GM04503 (cell line): ENCODE results near the gene CFAP141.
A peak's percentile ranks its signal among the peaks of the same experiment; 100 is the strongest.
"Not testable (repeated sequence)": the region's sequence is repeated elsewhere in the genome, so short reads cannot be mapped to it uniquely, and the experiment has no call there.

Source experiments
- DNase-seq: peaks from one replicate; pipeline ENCODE4 v3.0.0-alpha.2; 2012; ENCODE audit warnings: low read depth

The CFAP141 gene

DNA sequence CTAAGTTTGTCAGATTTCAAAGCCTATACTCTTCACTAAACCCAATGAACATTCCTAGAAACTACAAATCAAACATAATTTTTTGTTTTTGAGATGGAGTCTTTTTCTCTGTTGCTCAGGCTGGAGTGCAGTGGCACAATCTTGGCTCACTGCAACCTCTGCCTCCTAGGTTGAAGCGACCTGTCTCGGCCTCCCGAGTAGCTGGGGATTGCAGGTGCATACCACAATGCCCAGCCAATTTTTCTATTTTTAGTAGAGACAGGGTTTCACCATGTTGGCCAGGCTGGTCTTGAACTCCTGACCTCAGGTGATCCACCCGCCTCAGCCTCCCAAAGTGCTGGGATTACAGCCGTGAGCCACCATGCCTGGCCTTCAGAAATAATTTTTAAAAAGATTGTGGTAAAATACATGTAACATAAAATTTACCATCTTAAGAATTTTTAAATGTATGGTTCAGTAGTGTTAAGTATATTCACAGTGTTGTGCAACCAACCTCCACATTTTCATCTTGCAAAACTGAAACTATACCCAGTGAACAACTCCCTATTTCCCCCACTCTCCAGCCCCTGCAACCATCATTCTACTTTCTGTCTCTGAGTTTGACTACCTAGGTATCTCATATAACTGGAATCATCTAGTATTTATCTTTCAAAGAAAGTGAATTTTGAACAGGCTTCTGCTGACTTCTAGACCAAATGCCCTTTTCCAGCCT lies 2.7 kb upstream of the CFAP141 start:
- no peak for DNase-seq

DNA sequence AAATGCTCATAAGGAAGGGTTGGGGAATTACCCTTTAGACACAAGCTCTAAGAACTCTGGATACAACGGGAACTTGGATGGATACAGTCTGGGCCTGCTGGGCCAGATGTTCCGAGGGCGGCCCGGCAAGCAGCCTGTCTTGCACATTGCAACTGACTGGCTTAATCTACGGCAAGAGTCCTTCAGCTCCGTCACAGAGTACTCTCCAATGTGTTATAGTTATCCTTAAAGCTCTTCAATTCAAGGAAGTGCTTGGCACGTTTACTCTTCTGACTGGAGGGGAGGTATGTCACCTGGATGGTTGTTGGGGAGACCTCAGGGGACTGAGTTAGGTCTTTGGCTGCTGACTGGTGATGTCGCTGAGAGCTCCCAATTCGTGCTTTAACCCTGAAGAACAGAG lies 1.1 kb upstream of the CFAP141 start:
- no peak for DNase-seq

DNA sequence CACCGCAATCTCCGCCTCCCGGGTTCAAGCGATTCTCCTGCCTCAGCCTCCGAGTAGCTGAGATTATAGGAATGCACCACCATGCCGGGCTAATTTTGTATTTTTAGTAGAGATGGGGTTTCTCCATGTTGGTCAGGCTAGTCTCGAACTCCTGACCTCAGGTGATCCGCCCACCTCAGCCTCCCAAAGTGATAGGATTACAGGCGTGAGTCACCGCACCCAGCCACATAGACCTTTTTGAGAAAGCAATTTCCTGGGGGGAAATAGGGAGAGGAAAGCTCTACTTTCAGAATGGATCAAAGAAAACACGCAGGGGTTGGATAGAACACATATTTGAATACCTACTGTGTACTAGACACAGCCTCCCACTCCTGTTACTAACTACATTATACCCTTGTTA lies 355 bp downstream of the CFAP141 start:
- not testable (repeated sequence) for DNase-seq

DNA sequence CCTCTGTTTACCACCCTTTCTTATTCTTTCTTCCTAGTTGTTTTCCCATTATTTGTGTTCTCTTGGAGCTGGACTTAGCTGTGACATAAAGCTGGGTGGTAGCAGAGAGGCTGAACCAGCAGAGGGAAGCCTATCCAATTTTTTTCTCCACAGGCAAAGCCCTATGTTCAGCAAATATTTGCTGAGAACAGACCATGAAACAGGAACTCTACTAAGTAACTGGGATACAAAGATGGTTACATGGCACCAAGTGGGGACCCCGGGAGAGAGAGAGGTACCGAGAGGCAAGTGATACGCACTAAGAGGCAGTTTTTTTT lies 6.6 kb downstream of the CFAP141 start:
- no peak for DNase-seq

DNA sequence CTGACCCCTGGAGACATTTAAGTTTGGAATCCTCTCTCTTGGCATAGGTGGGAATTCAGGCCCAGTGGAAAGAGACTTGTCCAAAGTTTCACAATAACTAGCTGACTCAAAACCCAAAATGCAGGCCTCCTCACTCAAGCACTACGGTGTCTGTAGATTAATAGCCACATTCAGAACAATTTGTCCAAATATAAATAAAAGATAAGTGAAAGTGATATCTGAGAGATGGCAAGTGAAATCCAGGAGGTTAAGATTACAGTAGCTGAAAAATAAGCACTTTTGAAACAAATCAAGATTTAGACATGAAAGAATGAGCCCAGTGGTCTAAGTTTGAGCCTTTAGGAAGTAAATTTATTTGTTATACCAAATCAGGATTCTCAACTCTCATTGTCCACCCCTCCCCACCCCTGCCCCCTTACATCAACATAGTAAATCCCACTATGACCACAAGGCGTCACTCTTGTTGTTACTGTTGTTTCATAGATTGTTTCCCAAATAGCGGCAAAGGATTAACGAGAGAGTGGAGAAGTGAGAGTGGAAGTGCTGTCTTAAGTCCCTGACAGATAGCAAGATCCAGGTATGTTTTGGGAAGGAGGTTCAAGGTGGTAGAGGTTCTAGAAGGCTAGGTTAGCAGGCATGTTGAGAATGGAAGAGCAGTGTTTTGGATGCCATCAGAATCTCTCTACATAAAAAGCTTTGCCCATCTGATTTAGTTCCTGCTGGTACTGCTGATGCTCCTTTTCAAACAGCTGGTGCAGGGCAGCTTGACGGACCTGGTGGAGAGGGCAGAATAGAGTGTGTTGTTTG lies 7.2 kb downstream of the CFAP141 start:
- no peak for DNase-seq

DNA sequence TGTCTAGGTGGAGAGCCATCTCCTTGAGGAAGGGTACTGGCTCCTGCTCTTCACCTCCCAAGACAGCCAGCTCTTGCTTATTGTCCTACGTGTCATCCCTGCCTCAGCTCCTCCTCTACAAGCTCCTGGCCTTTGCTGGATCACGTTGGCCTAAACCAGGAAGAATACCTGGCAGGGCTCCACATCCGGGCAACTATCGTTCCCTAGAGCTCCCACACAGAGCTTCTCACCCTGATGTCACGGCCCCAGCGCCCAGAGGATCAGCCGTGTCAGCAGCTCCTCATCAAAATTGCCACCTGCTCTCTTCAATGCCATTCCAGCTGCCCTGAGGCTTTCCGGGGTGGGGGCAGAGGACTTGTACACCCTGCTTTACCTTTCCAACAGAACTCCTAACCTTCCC lies 12.3 kb downstream of the CFAP141 start:
- no peak for DNase-seq

DNA sequence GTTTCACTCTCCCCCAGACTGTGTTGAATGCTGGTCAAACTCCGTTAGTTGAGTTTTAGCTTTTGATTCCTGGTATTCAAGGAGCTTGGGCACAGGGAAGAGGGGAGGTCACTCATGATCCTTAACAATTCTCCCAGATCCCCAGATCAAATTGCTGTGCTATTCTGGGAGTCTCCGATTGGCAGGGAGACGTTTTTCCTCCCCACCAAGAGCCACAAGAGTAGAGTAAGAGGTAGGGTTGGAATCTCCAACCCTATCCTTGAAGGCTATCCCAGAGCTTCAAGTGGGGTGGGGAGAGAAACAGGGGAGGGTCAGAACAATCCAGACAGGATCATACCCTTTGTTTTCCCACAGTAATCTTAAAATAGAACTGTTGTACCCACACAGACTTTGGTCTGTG lies 13.7 kb downstream of the CFAP141 start:
- no peak for DNase-seq

DNA sequence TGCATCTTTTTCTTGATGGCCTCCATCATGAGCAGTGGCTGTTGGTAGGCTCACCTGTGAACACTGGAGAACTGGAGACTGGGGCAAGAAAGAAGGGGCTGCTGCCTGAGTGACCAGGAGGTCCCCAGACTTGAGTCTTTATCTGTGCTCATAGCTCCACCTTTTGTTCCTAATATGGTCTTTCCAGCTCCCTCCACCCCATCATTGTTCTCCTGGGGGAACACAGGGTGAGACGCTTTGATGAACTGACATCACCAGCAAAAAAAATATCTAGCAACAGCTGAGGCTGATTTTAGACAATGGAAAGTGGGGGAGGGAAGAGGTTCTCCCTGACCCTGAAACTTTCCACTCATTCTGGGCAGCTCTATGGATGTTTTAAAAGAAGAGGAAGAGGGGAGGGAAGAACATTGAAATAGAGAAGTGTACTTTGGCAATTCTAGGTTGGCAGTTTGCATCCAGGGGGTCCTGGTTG lies 14.1 kb downstream of the CFAP141 start, which contains the start of gene TPM3:
Gene TPM3 (minus strand): TSS at position 111 of the 472 bp plus-strand sequence. CDS start 82 bp downstream, at position 29.
- no peak for DNase-seq

DNA sequence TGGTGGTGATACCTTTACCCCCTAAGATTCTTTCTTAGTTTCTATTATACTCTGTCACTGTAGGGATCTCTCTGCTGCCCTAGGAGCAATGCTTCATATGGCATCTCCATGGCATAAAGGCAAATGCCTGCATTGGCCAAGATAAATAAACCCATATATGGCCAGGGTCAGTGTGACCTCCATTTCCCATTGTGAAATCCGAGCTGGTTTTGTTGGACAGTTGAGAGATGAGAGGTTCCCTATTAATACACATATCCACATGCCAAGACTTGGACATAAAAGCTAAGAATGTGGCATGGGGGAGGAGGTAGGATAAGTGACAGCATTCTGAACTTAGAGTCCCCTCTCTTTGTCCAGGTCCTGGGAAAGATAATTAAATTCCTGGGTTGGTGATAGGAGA lies 15.6 kb downstream of the CFAP141 start:
- no peak for DNase-seq

DNA sequence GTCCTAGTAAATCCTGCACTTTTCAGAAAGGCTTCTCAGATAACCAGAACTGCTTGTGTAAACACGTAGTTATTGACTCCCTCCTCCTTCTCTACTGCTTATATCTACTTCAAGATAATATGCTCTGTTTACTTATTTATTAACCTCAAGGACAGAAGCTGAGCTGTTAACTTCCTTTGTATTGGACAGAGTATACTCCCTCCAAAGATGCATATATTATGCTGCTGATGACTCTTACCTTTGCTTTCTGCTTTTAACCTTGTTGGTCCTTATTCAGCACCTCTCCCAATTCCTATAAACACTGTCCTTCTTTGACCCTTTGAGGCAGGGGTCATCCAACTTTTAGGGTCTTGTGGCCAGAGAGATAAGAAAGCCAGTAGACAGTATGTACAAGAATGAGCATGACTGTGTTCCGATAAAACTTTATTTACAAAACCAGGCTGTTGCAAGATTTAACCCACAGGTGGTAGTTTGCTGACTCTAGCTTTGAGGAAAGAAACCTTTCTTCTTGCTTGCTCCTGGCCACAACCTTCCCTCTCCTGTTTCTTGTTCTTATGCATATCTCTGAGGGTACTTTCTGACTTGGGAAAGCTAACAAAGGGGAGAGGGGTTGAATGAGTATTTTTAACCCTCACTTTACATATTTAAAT lies 19.2 kb downstream of the CFAP141 start:
- DNase-seq = no peak

DNA sequence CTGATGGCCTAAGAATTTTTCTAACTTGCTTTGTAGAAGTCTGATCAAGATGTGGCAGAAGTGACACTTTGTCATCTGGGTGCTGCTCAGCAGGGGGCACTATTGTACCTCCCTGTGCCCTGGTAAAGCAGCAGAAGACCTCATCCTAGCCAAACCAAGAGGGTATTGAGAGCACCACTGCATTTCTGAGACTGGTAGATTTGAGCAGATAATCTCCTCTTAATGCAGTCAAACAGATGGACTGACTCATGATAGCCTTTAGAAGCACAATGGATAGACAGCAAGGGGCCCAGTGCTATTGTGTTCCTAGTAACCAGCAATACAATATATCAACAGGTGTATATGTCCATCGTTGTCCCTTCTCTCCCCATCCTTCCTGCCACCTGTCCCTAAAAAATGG lies 20.0 kb downstream of the CFAP141 start:
- no peak for DNase-seq

DNA sequence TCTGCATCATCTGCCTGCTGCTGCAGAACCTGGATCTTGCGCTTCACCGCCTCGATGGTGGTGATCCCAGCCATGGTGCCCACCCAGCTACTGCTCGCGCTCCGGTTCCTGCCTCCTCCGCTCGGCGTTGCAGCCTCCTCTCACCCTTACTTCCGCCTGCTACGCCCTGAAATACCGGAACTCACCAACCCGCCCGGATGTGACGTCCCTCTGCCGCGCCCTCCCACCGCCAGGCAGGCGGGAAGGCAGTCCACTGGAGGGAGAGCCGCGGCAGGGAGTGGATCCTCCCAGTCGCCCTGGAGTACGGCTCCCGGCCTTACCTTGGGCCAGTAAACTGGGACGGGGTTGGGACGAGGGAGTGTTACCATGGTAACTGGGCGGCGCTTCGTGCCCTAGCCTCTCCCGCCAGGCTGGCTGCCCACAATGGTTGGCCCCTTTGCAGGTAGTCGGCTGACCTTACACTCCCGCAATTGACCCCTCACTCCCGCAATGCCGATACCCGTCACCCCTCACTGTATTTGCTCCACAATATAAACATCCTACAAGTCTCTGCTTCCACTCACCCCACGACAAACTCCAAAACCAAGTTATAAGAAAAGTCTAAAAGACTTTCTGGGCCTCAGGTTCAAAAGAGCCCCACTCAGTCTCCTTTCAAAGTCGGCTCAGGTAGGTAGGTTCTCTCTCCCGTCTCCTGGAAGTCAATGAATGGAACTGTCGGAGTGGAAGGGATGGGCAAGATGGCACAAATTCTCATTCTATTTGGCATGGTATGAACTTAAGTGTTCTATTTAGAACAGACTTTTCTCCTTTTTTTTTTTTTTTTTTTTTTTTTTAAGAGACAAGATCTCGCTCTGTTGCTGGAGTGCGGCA lies 22.9 kb downstream of the CFAP141 start:
- peak; percentile 74 for DNase-seq

DNA sequence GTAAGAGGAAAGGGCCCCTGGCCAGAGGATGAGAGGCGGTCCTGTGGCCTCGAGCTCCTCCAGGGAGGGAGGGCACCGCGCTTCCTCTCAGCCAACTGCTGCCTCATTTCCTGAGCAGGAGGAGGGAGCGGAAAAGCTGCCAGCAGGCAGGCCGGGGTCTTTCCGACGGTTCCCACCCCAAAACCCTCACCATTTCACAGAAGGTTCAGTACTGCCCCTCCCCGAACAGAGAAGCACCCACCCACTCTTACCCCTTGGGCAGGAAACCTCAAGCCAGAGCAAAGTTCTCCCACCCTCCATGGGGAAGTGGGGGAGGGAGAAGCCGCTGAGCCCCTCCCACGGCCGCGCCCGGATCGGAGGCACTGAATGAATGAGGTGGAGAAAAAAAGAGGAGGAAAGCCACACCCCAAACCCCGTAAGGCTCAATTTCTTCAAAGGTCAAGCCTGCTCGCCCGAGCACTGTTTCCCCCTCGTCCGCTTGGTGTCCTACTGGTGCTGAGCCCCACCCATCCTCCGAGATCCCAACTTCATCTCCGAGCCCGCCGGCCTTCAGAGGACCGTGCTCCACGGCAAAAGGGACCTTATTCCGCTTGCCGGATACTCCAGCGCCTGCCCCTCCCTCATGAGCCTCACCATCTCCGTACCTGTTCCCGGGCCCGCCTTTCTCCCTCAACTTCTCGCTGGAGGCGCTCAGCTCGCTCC lies 23.6 kb downstream of the CFAP141 start:
- DNase-seq = no peak

DNA sequence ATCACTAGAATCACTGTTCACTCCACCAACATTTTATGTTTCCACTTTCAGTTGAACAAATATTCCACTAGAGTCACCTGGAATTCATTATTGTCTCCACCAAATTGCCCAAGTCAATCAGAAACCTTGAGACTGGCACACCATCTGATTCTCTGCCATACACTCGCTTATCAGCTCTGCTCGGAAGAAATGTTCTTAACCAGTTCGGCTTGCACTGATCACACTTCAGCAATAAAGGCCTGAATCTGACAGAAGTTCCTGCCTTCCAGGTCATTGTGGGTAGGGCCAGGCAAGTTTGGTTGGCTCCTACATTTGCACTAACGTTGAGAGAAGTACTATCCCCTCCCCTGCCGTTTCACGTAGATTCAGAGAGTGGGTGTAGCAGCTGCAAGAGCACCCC lies 24.2 kb downstream of the CFAP141 start:
- DNase-seq = no peak

DNA sequence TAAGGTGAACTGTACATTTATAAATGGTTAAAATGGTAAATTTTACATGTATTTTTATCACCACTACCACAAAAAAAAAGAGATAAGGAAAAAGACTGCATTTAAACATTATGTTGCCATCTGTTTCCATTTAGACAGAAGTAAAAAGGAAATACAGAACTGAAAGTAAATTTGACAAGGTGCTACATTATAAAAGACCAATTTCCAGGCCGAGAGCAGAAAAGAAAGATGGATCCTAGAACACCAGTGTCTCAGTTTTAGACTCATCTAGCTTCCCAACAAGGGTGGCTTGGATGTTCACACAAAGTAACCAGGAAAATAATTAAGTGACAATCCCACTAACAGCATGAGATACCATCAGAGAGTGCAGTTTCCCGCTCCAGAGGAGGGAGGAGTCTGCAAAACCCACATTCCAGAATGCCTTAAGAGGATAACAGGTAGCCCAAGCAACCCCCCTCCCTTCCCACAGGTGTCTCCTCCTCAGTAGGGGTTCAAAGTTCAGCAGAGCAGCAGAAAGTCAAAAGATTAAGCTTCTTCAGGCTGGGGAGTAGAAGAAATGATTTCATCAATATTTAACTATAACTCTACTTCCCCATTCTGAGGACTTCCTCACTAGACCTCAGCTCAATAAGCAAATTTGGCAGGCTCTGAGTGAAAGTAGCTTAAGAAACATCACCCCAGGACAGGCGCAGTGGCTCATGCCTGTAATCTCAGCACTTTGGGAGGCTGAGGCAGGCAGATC lies 26.0 kb downstream of the CFAP141 start:
- no peak for DNase-seq

DNA sequence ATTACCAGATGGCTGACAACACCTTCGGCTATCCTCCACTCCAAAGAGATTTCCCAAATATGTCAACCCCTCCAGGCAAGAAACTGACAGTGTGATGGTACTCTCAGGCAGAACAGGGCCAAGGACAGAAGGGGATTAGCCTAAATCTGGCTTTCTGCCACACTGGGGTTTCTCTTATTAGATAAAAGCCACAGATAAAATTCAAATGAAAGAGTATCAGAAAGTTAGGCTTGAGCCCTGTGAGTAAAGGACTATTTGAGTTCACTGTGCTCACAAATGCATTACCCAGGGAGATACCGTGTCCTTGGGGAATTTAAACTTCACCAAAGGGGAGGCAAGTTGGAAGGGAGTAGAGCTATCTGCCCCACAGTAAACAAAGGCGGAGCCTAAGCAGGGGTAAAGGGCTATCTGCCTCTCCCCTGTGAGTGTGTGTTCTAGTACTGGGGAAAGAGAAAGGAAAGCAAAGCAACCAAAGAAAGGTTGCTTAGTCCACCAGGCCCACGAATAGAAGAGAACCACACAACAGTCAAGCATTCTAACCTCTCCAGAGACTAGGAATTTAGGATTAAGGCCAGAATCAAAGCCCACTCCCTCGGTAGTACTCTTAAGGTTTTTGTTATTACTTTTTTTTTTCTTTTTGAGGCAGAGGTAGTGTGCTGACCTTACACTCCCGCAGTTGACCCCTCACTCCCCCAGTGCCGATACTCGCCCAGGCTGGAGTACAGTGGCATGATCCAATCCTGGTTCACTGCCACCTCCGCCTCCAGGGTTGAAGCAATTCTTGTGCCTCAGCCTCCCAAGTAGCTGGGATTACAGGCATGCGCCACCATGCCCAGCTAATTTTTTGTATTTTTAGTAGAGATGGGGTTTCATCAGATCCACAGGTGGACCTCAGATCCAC lies 27.0 kb downstream of the CFAP141 start:
- DNase-seq = no peak

DNA sequence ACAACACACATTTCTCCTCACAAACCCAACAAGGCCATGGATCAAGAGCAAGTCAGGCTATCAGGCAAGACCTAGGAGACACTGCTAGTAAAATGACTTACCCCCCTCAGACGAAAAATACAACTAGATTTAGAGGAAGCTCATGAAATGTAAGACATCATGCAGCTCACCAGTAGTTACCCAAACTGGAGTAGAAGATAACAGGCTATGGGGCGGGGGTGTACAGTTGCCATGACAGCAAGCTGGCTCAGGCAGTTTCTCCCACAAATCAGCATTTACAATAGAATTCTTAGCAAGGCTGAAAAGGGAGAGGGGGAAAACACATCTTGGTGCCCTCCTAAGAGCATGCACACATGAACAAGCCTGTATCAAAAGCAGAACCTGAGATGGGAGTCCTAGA lies 28.1 kb downstream of the CFAP141 start:
- DNase-seq = no peak

DNA sequence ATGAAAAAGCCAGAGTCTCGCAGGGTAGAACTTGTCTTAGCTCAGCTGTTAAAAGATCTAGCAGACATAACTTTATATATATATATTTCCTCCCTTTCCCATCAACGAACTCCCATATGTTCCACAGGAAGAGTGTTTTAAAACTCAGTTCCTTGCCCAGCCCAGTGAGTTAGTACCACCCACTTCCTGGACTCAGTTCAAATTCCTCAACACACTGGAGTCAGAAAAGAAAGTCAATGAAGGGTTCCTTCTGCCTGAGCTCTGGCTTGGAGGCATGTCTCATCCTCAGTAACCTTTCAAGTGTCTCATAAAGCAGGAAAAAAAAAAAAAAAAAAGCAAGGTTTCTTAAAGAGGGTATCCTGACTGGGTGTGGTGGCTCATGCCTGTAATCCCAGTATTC lies 29.8 kb downstream of the CFAP141 start:
- DNase-seq = no peak

DNA sequence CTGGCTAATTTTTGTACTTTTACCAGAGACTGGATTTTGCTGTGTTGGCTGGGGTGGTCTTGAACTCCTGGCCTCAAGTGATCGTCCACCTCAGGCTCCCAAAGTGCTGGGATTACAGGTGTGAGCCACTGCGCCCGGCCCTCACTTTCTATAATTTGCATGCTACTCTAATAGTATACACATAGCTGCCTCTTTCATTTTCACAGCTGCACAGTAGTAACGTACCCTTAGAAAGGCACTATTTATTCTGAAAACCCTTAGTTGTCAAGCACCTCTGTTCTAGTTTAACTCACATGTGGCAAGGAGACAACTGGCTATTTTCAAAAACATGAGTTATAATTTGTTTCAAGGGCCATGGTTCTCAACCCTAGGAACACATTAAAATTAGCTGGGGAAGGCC lies 31.5 kb downstream of the CFAP141 start:
- no peak for DNase-seq

DNA sequence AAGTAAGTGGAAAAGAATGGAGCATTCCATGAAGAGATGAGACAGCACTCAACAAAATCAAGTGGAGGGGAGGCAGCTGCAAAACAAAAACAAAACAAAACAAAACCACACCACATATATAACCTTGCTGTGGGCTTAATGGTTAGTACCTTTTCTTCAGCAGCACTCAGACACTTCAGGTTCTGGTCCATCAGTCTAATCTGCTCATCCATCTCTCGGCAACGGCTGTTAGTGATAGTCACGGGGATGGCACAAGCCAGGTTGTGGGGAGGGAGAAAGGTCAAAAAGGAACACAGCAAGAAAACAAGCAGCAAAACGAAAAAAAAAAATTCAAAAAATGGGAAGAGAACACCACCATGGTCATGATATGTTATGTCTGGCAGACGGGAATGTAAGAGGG lies 34.3 kb downstream of the CFAP141 start:
- DNase-seq = no peak
